Esophagus muscularis mucosa (tissue), 4 donors: ENCODE measurements around the gene RGS19.

ENCODE experiments used
- CTCF ChIP-seq, 3 experiments: fragments of 200-600 bp in 2 of 3; fragments of 450-650 bp in 1 of 3; sonication (generic) in 2 of 3; IDR thresholded peaks; one replicate each; pipeline ENCODE4 v1.5.1; 2017 to 2019; ENCODE audit warnings: antibody characterized with exemption in 3 of 3, mild to moderate bottlenecking in 2 of 3, moderate library complexity in 1 of 3
- EP300 ChIP-seq: sonication (generic); formaldehyde crosslinking; IDR thresholded peaks from one replicate; pipeline ENCODE4 v1.6.1; 2017; ENCODE audit warnings: antibody characterized with exemption
- POLR2A ChIP-seq: fragments of 450-650 bp; IDR thresholded peaks from one replicate; pipeline ENCODE4 v1.6.1; 2017; ENCODE audit warnings: antibody characterized with exemption, moderate library complexity, mild to moderate bottlenecking, low read depth
- POLR2AphosphoS5 ChIP-seq, 2 donors: sonication (generic); formaldehyde crosslinking; IDR thresholded peaks; one replicate each; pipeline ENCODE4 v1.6.1; 2017; ENCODE audit warnings: antibody characterized with exemption in 2 of 2

- TF ChIP-seq POLR2A (no peak), POLR2AphosphoS5 (IDR thresholded peaks at IDR 0.05) (no peak), CTCF (IDR thresholded peaks at IDR 0.05) (peak; percentile 30 to 62 (median 46)), EP300 (no peak)
Observed at GRCh38 chr20:64101731-64102621, 22.7 kb upstream of the RGS19 start.
